Gastroesophageal sphincter (tissue), 3 donors: ENCODE results near the gene HECTD4.

Experiments used
- EP300 ChIP-seq: sonication (generic); formaldehyde crosslinking; IDR thresholded peaks from one replicate; pipeline ENCODE4 v1.6.1; 2017; ENCODE audit warnings: antibody characterized with exemption, mild to moderate bottlenecking
- POLR2A ChIP-seq, 2 donors: fragments of 450-650 bp; IDR thresholded peaks; one replicate each; pipeline ENCODE4 v1.6.1; 2017; ENCODE audit warnings: antibody characterized with exemption in 2 of 2, mild to moderate bottlenecking in 2 of 2, moderate library complexity in 1 of 2
- TF ChIP-seq, protein P1 (sequence below), 4 experiments: fragments of 200-600 bp in 2 of 4; fragments of 450-650 bp in 2 of 4; sonication (generic) in 1 of 4; IDR thresholded peaks; one replicate each; pipeline ENCODE4 v1.5.1; 2017 to 2019; ENCODE audit warnings: antibody characterized with exemption in 4 of 4, mild to moderate bottlenecking in 2 of 4, moderate library complexity in 2 of 4

DNA sequence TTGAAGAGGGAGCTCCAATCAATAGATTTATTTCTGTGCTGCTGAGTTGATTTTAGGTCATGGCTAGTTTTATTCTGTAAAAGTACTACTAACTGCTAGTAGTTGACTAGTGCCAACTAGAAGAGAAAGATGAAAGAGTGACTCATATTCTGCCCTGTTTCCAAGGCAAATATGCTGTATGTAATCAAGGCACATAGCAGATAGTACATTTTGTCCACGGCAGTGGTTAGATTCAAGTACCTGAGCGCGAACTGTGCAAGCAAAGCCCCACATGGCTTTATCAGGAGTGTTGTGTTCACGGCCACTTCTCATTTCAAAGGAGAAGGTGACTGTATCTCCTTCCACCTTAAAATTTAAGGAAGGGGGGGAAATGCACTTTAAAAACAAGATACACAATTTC, 130.0 kb downstream of the HECTD4 start:
- TF ChIP-seq EP300, result no peak
- TF ChIP-seq, protein P1, sequence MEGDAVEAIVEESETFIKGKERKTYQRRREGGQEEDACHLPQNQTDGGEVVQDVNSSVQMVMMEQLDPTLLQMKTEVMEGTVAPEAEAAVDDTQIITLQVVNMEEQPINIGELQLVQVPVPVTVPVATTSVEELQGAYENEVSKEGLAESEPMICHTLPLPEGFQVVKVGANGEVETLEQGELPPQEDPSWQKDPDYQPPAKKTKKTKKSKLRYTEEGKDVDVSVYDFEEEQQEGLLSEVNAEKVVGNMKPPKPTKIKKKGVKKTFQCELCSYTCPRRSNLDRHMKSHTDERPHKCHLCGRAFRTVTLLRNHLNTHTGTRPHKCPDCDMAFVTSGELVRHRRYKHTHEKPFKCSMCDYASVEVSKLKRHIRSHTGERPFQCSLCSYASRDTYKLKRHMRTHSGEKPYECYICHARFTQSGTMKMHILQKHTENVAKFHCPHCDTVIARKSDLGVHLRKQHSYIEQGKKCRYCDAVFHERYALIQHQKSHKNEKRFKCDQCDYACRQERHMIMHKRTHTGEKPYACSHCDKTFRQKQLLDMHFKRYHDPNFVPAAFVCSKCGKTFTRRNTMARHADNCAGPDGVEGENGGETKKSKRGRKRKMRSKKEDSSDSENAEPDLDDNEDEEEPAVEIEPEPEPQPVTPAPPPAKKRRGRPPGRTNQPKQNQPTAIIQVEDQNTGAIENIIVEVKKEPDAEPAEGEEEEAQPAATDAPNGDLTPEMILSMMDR (IDR thresholded peaks at IDR 0.05), result no peak
- no peak for TF ChIP-seq POLR2A (IDR thresholded peaks at IDR 0.05)
